22Rv1 (cell line): ENCODE measurements around the gene SARS2.
"Not testable (repeated sequence)": the region's sequence is repeated elsewhere in the genome, so short reads cannot be mapped to it uniquely, and the experiment has no call there.

ENCODE experiments used
- H3K27ac ChIP-seq: fragments of 450-650 bp; 2 replicates; pipeline ENCODE4 v1.5.1; 2017
- ZFX ChIP-seq: fragments of 450-650 bp; IDR thresholded peaks from 2 replicates; pipeline ENCODE4 v1.6.1; 2017; ENCODE audit warnings: antibody characterized with exemption, borderline replicate concordance
- TF ChIP-seq, protein P1 (sequence below): fragments of 450-650 bp; IDR thresholded peaks from 2 replicates; pipeline ENCODE4 v1.5.1; 2017; ENCODE audit warnings: mild to moderate bottlenecking

The SARS2 gene

GRCh38 chr19:38971672-38972071 is 41.1 kb upstream of the SARS2 start:
- TF ChIP-seq, protein P1, sequence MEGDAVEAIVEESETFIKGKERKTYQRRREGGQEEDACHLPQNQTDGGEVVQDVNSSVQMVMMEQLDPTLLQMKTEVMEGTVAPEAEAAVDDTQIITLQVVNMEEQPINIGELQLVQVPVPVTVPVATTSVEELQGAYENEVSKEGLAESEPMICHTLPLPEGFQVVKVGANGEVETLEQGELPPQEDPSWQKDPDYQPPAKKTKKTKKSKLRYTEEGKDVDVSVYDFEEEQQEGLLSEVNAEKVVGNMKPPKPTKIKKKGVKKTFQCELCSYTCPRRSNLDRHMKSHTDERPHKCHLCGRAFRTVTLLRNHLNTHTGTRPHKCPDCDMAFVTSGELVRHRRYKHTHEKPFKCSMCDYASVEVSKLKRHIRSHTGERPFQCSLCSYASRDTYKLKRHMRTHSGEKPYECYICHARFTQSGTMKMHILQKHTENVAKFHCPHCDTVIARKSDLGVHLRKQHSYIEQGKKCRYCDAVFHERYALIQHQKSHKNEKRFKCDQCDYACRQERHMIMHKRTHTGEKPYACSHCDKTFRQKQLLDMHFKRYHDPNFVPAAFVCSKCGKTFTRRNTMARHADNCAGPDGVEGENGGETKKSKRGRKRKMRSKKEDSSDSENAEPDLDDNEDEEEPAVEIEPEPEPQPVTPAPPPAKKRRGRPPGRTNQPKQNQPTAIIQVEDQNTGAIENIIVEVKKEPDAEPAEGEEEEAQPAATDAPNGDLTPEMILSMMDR = no peak
- no peak for TF ChIP-seq ZFX

GRCh38 chr19:38970664-38971532 is 40.3 kb upstream of the SARS2 start:
- H3K27ac ChIP-seq = no peak overlapping the region
- TF ChIP-seq, protein P1 = no peak
- no peak for TF ChIP-seq ZFX

More at GRCh38 chr19:38971672-38972071, 41.1 kb upstream of the SARS2 start:
- no peak overlapping the region for H3K27ac ChIP-seq

DNA sequence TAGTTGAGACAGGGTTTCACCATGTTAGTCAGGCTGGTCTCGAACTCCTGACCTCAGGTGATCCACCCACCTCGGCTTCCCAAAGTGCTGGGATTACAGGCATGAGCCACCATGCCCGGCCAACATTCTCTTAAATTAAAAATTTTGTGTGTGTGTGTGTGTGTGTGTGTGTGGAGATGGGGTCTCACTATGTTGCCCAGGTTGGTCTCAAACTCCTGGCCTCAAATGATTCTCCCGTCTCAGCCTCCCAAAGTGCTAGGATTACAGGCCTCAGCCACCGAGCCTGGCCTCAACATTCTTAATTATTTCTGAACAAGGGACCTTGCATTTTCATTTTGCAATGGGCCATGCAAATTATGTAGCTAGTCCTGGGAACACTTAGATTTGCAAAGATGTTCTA is 35.6 kb upstream of the SARS2 start:
- not testable (repeated sequence) for H3K27ac ChIP-seq

DNA sequence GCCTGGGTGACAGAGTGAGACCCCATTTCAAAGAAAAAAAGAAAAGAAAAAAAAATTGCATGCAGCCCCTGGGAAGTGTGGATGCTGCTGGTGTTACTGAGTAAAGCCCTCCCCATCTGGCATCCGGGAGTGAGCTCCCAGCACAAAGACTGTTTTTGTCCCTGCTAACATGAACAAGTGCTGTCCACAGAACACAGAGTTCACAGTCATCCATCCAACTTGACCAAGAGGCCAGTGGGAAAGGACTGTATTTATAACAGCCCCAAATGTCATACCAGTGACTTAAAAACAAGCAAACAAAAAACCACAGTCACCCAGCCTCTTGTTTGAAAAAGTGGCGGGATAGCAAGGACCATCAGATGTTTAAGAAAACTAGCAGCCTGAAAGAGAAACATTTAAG is 34.2 kb upstream of the SARS2 start:
- H3K27ac ChIP-seq = no peak overlapping the region

DNA sequence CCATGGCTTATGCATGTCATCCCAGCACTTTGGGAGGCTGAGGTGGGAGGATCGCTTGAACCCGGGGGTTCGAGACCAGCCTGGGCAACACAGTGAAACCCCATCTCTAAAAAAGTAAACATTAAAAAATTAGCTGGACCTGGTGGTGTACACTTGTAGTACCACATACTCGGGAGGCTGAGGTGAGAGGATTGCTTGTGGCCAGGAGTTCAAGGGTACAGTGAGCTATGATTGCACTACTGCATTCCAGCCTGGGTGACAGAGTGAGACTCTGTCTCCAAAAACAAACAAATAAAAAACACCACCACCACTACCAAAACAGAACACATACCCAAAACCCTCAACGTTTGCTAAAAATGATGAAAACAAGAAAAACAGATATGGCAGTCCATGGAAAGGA is 29.1 kb upstream of the SARS2 start:
- TF ChIP-seq, protein P1 = no peak
- no peak for TF ChIP-seq ZFX
- H3K27ac ChIP-seq = no peak overlapping the region

More for the DNA sequence above, 34.2 kb upstream of the SARS2 start:
- TF ChIP-seq ZFX = no peak
- TF ChIP-seq, protein P1 = no peak

DNA sequence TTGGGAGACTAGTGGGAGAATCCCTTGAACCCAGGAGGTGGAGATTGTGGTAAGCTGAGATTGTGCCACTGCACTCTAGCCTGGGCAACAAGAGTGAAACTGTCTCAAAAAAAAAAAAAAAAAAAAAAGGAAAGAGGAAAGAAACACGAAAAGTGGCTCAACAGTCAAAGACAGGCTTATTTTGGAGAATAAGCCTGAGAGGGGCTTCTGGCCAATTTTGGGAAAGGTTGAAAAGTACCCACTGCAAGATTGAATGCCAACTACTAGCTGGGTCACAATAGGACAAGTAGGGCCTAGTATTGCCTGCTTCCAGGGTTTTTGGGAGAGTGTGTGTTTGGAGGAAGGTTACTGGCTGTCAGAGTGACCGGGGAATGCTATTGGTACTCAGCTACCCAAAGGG is 27.7 kb upstream of the SARS2 start:
- H3K27ac ChIP-seq = no peak overlapping the region
- TF ChIP-seq ZFX = no peak
- TF ChIP-seq, protein P1 = no peak

DNA sequence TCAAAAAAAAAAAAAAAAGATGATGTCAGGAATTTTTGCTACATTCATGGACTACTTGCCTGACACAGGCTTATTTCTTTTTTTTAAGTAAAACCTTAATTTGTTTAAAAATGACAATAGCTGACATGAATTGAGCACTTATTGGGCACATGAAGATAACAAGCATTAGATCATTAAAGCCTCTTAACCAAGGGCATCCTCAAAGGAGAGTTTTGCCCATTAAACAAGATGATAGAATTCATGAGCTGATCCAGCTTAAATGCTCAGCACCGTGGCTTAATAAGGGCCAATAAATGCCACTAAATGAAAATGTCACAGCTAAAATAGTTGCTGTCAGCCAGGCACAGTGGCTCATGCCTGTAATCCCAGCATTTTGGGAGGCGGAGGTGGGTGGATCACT is 25.7 kb upstream of the SARS2 start:
- no peak for TF ChIP-seq ZFX
- TF ChIP-seq, protein P1 = no peak
- no peak overlapping the region for H3K27ac ChIP-seq
